Kasumi-1 (cell line): ENCODE data around the gene RPL26.

Source experiments
- DNase-seq, 2 experiments: peaks; one replicate each; lab custom pipeline; 2025; lab: John Stamatoyannopoulos, UW

RPL26 gene

GRCh38 chr17:8383143-8383822 lies at the start of gene RPL26:
RPL26 (minus strand) TSS chr17:8383193; CDS start chr17:8382310, 883 bp downstream.
- DNase-seq: peak; percentile 89 to 91

GRCh38 chr17:8430966-8431365 lies 48.0 kb upstream of the RPL26 start:
- DNase-seq: no peak

GRCh38 chr17:8426802-8427201 lies 43.8 kb upstream of the RPL26 start:
- no peak for DNase-seq

- DNase-seq: no peak
Measured at GRCh38 chr17:8426094-8426720, 43.2 kb upstream of the RPL26 start.

GRCh38 chr17:8421571-8421970 lies 38.6 kb upstream of the RPL26 start:
- no peak for DNase-seq

GRCh38 chr17:8420041-8420934 lies 37.3 kb upstream of the RPL26 start:
- DNase-seq: peak in 1 of 2 experiments; percentile 15

- no peak for DNase-seq
Measured at GRCh38 chr17:8419305-8419704, 36.3 kb upstream of the RPL26 start.

GRCh38 chr17:8418471-8418870 lies 35.5 kb upstream of the RPL26 start:
- no peak for DNase-seq

GRCh38 chr17:8417806-8418205 lies 34.8 kb upstream of the RPL26 start:
- no peak for DNase-seq

GRCh38 chr17:8413938-8414337 lies 30.9 kb upstream of the RPL26 start:
- DNase-seq: no peak

GRCh38 chr17:8413328-8413727 lies 30.3 kb upstream of the RPL26 start:
- DNase-seq: no peak

- no peak for DNase-seq
Measured at GRCh38 chr17:8412089-8412488, 29.1 kb upstream of the RPL26 start.

GRCh38 chr17:8410883-8411238 lies 27.9 kb upstream of the RPL26 start:
- no peak for DNase-seq

GRCh38 chr17:8409966-8410882 lies 27.2 kb upstream of the RPL26 start:
- DNase-seq: peak; percentile 70 to 74

GRCh38 chr17:8408371-8408770 lies 25.4 kb upstream of the RPL26 start:
- DNase-seq: no peak

- no peak for DNase-seq
Measured at GRCh38 chr17:8406174-8406573, 23.2 kb upstream of the RPL26 start.

- no peak for DNase-seq
Measured at GRCh38 chr17:8405499-8406016, 22.6 kb upstream of the RPL26 start.

- DNase-seq: no peak
Measured at GRCh38 chr17:8402921-8403536, 20.0 kb upstream of the RPL26 start.

GRCh38 chr17:8401107-8401506 lies 18.1 kb upstream of the RPL26 start:
- no peak for DNase-seq

GRCh38 chr17:8398980-8399379 lies 16.0 kb upstream of the RPL26 start:
- DNase-seq: no peak

- no peak for DNase-seq
Measured at GRCh38 chr17:8397636-8398035, 14.6 kb upstream of the RPL26 start, which contains the start of gene RNF222. RNF222 (minus strand) TSS chr17:8397827; CDS start chr17:8393461, 4,366 bp downstream.
